Loucy (cell line): ENCODE measurements around the gene MSANTD1.

ENCODE experiments used
- CTCF ChIP-seq: fragments of 200-600 bp; sonication (generic); conservative IDR thresholded peaks from 2 replicates; pipeline ENCODE4 v1.5.1; 2014; ENCODE audit warnings: mild to moderate bottlenecking, antibody characterized with exemption, low read length
- EZH2phosphoT487 ChIP-seq: fragments of 200-600 bp; IDR thresholded peaks from 2 replicates; pipeline ENCODE4 v1.6.1; 2018; ENCODE audit warnings: antibody characterized with exemption, mild to moderate bottlenecking, moderate library complexity, borderline replicate concordance

- TF ChIP-seq CTCF = no peak
- no peak for TF ChIP-seq EZH2phosphoT487
Observed at GRCh38 chr4:3237712-3238560, 11.0 kb upstream of the MSANTD1 start.
